Stimulated activated naive B cell treated with anti-CD40 and anti-IgM and Interleukin-4, amounts not matched to agents 10 μg/mL and 1 μg/mL and 100 μg/mL, for 72 hours (primary cell): ENCODE results near the gene MRPL45.

Experiments
- ATAC-seq, 2 donors: fragments of 150-1000 bp; cut with Tn5 transposase; replicated peaks; 2 replicates each; pipeline ENCODE4 v1.10.0; 2021; ENCODE audit warnings: moderate library complexity in 1 of 2
- DNase-seq: peaks from one replicate; pipeline ENCODE4 v3.0.0; 2021
- H3K27ac Mint-ChIP-seq: one replicate; pipeline ENCODE4 v1.8.0; 2022; ENCODE audit warnings: mild to moderate bottlenecking, mixed read lengths
- H3K27me3 Mint-ChIP-seq, 2 donors: one replicate each; pipeline ENCODE4 v1.8.0; 2022; ENCODE audit warnings: mixed read lengths in 2 of 2
- H3K36me3 Mint-ChIP-seq, 2 donors: one replicate each; pipeline ENCODE4 v1.8.0; 2022; ENCODE audit warnings: mixed read lengths in 2 of 2, mild to moderate bottlenecking in 1 of 2
- H3K4me1 Mint-ChIP-seq, 2 donors: one replicate each; pipeline ENCODE4 v1.8.0; 2022; ENCODE audit warnings: mixed read lengths in 2 of 2, mild to moderate bottlenecking in 1 of 2
- H3K4me3 Mint-ChIP-seq, 2 donors: one replicate each; pipeline ENCODE4 v1.8.0; 2022; ENCODE audit warnings: mild to moderate bottlenecking in 2 of 2, mixed read lengths in 2 of 2, moderate library complexity in 1 of 2
- H3K9me3 Mint-ChIP-seq, 2 donors: one replicate each; pipeline ENCODE4 v1.8.0; 2022; ENCODE audit warnings: mixed read lengths in 2 of 2, mild to moderate bottlenecking in 1 of 2

The MRPL45 gene

GRCh38 chr17:38364741-38365140, 67.8 kb downstream of the MRPL45 start:
- Mint-ChIP-seq H3K27me3 (no peaks in the 10 kb centered on the region), H3K9me3 (no peaks in the 10 kb centered on the region), H3K4me1 (no peaks in the 10 kb centered on the region), H3K4me3 (no peak overlapping the region), H3K27ac (no peak overlapping the region), H3K36me3 (peaks cover 18 to 35% of the 10 kb centered on the region in 2 donors)
- DNase-seq (no peak), ATAC-seq (no peak)

- H3K9me3 Mint-ChIP-seq, result no peaks in the 10 kb centered on the region
- peaks cover 0 to 3% of the 10 kb centered on the region in 2 donors for H3K4me1 Mint-ChIP-seq
- peaks cover 31 to 51% of the 10 kb centered on the region in 2 donors for H3K36me3 Mint-ChIP-seq
- ATAC-seq (no peak), DNase-seq (no peak)
- H3K27ac Mint-ChIP-seq, result no peak overlapping the region
- no peaks in the 10 kb centered on the region for H3K27me3 Mint-ChIP-seq
- H3K4me3 Mint-ChIP-seq, result no peak overlapping the region
Observed at GRCh38 chr17:38369124-38369886, 72.3 kb downstream of the MRPL45 start.
